HG03103 (cell line): Measurements from ENCODE around the gene LGALS7.

ENCODE experiments used
- ATAC-seq: cut with Tn5 transposase; IDR thresholded peaks from one replicate; pipeline ENCODE4 v1.9.1; 2021; ENCODE audit warnings: low read depth; ENCODE audit not compliant: unreplicated experiment

The LGALS7 gene

GRCh38 chr19:38741670-38742069 lies 31.6 kb downstream of the LGALS7 start:
- ATAC-seq = no peak

- ATAC-seq = no peak
Observed at GRCh38 chr19:38740932-38741331, 32.4 kb downstream of the LGALS7 start.

DNA sequence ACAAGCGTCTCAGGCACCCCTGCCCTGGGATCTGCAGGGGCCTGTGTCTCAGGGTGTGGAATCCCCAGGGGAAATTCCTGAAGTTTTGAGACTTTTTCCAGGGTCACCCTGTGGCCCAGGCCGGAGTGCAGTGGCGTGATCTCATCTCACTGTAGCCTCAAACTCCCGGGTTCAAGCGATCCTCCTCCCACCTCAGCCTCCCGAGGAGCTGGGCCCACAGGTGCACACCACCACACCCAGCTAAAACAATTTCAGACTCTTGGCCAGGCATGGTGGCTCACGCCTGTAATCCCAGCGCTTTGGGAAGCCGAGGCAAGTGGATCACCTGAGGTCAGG lies 33.1 kb downstream of the LGALS7 start:
- no peak for ATAC-seq

DNA sequence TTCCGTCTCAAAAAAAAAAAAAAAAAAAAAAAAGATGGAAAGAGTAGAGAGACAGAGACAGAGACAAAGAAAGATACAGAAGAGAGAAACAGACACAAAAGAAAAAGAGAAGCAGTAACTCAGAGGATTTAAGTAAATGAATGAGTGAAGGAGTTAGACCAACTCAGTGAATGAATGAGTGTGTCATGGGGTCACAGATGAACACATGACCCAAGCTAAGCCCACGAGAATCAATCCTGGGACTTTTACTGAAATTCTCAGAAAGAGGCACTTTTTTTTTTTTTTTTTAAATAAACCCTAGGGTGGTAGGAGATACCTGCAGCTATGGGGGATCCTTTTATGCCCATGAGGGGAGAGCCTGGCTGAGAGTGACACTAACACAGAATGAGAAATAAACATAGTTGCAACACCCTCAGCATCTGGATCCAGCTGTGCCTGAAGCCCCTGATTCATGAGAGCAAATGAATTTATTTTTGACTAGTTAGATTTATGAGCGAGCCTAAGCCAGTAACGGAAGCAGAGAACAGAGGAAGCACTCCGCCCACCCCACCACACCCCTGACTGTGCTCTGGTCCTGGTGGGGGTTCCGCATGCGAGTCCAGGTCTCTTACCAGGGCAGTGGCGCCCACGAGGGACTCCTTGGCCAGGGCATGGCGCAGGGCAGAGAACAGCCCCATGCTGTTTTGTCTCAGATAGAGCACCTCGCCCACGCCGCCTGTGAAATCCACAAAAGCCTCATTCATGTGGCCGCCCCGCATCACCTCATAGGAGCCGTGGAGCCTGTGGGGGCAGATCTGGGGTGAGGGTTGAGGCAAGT lies 33.7 kb downstream of the LGALS7 start:
- no peak for ATAC-seq

- ATAC-seq = no peak
Observed at GRCh38 chr19:38737921-38738737, 35.2 kb downstream of the LGALS7 start.

DNA sequence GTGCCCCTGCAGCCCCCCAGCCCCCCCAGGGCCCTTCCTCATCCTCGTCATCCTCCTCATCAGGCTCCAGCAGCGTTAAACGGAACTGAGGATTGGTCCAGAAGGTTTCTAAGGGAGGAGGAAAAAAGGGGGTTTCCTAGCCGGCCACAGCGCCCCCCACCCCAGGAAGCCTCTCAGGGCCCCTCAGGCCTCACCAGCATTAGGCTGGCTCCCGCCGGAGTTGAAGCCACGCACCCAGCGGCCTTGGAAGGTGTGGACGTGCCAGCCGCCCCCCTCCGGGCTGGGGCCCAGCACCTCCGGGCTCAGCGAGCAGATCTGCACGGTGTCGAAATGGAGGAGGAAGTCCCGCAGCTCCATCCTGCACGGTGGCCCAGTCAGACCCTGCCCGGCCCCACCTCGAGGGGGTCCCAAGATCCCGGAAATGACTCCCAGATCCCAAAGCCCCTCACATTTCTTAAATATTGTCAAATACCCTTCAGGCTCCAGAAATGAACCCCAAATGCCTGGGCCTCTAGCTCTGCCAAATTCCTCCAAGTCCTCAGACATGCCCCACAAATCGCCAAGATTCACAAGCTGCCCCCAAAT lies 35.9 kb downstream of the LGALS7 start:
- no peak for ATAC-seq

DNA sequence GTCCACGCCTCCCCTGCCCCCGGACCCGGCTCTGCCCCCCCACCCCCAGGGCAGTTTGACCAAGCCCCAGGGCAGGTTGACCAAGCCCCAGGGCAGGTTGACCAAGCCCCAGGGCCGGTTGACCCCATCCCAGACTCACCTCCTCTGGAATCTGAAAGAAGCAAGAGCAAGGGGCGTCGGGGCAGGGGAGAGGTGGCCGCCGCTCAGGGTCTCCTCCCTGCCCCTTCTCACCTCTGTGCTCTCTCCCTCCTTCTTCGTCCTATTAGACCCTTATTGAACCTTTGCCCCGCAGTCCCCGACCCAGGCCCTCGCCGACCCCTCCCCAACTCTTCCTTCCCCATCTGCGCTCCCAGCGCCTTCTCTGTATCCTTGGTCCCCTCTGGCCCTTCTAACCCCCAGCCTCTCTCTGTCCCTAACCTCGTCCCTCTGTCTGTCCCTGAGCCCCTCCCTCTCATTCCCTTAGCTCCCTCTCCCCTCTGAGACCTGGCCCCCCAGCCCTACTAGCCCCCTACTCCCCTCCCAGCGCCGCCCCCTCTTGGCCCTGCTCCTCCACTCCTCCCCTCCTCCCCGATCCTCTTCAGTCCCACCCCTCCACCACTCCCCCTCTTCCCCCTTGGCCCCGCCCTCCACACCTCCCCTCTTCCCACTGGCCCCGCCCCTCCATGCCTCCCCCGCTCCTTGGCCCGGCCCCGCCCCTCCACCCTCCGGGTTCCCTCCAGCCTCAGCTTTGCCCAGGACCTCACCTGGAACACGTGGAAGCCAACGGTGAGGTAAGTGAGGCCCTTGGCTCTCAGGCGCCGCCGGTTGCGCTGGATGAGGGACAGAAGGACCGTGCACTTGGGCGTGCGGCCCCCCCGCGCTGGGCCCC lies 36.7 kb downstream of the LGALS7 start:
- no peak for ATAC-seq

GRCh38 chr19:38736036-38736412 lies 37.3 kb downstream of the LGALS7 start:
- ATAC-seq = no peak

- ATAC-seq = no peak
Observed at GRCh38 chr19:38735257-38735686, 38.0 kb downstream of the LGALS7 start.

DNA sequence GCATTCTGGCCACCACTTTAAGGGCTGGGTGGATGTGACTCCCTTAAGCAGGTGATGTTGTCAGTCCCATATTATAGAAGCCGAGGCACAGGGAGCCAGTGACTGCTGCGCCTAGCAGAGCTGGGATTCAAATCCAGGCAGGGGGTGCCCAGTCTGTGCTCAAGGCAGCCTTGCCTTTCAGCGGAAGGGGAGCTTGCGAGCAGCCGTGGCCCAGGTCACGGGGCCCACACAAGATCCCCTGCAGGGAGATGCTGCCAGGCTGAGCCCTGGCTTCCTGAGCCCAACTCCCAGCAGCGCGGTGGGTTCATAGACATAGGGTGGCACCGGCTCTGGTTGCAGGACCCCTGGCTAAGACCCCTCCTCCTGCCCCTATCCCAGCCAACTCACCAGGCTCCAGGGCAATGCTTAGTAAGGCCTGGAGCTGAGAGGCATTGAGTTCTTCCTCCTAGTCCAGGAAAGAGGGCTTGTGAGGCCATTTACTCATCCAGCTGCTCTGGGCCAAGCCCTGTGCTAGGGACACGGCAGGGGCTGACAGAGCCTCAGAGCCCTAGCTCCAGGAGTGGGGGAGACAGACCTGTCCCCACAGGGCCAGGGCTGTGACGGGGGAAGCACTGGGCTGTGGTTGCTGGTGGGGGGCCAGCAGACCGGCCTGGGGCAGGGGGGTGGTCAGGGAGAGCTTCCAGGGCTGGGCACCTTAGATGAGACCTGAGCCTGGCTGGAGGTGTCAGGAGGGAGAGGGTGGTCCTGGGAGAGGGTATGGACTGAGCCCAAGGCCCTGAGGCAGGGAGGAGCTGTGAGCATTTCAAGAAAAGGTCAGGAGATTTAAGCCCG lies 38.7 kb downstream of the LGALS7 start:
- no peak for ATAC-seq

GRCh38 chr19:38734176-38734425 lies 39.2 kb downstream of the LGALS7 start:
- no peak for ATAC-seq

DNA sequence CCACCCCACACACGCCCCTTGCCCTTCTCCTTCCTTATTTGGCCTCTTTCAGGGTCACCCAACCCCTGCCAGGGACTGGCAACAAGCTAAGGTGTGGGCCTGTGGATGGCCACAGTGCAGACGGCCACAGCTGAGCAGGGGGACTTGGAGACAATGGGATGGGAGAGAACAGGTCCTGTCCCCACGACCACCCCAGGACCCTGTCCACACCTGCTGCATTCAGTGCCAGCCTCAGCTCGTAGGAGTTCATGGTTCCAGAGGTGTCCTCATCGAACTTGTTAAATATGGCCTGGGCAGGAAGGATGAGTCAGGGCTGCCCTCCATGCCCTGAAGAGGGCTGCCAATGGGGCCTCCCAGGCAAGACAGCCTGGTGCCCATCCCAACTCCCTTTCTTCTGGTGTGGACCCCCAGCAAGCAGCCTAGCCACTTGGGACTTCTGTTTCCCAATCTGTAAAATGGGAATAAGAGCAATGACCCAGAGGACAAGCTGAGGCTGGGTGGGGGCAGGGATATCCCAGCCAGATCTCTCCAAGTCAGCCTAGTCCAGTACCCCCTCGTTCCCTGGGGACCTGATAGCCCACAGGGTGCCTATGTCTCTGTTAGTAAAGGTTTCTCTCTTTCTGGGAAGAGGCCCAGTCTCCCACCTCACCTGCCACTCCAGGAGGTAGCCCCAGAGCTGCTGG lies 39.7 kb downstream of the LGALS7 start:
- ATAC-seq = no peak

GRCh38 chr19:38733241-38733492 lies 40.1 kb downstream of the LGALS7 start:
- no peak for ATAC-seq

- ATAC-seq = no peak
Observed at GRCh38 chr19:38731654-38732301, 41.5 kb downstream of the LGALS7 start.

DNA sequence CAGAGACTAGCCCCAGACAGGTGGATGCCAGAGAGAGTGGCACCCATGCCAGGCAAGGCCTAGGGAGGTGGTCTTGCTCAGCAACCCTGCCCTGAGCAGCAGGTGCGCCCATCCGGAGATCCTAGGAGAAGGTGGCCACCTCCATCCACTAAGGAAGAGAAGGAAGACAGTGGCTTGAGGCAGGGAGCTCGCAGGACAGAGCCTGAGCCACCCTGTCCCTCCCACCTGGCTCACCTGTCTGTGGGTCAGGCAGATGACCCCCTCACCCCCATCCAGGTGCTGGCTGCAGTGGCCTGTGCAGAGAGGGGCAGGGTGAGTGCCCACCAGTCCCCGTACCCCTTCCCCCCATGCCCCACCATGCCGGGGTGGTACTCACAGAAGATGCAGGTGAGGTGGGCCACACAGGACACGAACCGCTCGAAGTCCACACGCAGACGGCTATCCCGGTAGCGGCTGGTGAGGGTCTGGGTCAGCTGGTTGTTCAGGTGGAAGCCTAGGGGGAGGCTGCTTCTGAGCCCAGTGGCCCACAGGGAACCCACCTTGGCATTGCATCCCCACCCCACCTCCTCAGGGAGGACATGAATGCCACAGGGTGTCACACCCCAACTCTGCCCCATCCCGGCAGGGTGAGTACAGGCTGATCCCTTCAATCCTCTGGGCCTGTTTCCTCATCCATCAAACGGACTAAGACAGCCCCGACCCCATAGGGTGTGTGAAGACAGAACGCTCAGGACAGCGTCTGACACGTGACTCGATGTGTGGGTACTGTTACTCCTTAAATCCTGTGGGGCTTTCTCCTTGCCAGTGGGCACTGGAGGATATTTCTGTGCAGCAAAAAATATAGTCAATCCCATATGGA lies 42.4 kb downstream of the LGALS7 start:
- no peak for ATAC-seq

- no peak for ATAC-seq
Observed at GRCh38 chr19:38730470-38730730, 42.9 kb downstream of the LGALS7 start.

DNA sequence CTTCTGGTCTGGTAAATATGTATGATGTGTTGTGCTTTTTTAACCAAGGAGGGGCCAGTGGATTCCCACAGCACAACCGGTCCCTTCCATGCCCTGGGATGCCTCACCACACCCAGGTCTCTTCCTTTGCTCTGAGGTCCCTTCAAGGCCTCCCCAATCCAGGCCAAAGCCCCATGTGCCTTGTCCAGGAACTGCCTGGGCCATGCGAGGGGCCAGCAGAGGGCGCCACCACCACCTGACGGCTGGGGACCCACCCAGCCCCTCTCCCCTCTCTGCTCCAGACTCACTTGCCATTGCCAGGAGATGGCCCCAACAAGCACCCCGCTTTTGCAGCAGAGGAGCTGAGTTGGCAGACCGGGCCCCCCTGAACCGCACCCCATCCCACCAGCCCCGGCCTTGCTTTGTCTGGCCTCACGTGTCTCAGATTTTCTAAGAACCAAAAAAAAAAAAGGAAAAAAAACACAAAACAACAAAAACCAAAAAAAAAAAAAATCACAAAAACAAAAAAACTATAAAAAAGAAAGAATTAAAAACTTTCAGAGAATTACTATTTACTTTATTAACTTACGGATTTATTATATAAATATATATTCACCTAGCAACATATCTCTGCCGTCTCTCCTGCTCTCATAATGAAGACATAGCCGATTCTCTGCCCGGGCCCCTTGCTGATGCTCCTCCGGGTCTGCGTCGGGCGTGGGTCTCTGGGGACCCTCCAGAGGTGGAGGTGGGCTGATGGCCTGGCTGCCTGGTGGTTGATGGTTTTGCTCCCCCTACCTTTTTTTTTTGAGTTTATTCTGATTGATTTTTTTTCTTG lies 43.5 kb downstream of the LGALS7 start:
- no peak for ATAC-seq
